Effector CD4-positive, alpha-beta T cell (primary cell): ENCODE measurements around the gene MCOLN1.
"Not testable (repeated sequence)": the region's sequence is repeated elsewhere in the genome, so short reads cannot be mapped to it uniquely, and the experiment has no call there.

ENCODE experiments used
- DNase-seq: peaks from one replicate; pipeline ENCODE4 v3.0.0-alpha.2; 2020

Gene MCOLN1

GRCh38 chr19:7544626-7545025, 22.2 kb downstream of the MCOLN1 start:
- DNase-seq: no peak

GRCh38 chr19:7545300-7545699, 22.9 kb downstream of the MCOLN1 start:
- no peak for DNase-seq

DNA sequence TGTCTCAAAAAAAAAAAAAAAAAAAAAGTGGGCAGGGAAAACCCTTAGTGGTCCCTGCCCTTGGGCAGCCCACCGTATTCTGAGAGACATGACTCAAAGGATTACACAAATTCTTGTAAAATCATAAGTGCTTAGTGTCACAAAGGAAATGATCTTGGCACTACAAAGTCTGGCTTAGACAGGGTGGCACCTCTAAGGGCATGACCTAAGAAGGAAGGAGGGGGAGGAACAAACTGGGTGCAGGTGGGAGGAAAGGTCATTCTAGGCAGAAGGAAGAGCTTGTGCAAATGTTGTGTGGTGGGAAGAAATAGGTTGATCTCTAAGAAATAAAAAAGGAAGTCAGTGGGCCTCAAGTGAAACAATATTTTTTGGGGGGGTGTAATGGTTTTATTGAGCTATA, 23.5 kb downstream of the MCOLN1 start:
- DNase-seq: no peak

DNA sequence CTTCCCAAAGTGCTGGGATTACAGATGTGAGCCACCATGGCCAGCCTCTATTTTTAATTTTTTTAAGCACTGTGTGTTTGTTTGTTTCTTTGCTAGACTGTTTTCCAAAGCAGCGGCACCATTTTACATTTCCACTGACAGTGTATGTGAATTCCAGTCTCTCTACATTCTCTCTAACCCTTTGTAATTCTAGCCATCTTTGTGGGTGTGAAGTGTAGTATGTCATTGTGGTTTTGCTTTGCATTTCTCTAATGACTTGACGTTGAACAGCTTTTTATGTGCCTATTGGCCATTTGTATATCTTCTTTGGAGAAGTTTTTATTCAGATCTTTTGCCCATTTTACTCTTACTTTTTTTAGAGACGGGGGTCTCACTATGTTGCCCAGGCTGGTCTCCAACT, 24.7 kb downstream of the MCOLN1 start:
- DNase-seq: no peak

GRCh38 chr19:7549429-7550148, 27.2 kb downstream of the MCOLN1 start:
- no peak for DNase-seq

GRCh38 chr19:7550169-7550770, 27.8 kb downstream of the MCOLN1 start:
- DNase-seq: no peak

DNA sequence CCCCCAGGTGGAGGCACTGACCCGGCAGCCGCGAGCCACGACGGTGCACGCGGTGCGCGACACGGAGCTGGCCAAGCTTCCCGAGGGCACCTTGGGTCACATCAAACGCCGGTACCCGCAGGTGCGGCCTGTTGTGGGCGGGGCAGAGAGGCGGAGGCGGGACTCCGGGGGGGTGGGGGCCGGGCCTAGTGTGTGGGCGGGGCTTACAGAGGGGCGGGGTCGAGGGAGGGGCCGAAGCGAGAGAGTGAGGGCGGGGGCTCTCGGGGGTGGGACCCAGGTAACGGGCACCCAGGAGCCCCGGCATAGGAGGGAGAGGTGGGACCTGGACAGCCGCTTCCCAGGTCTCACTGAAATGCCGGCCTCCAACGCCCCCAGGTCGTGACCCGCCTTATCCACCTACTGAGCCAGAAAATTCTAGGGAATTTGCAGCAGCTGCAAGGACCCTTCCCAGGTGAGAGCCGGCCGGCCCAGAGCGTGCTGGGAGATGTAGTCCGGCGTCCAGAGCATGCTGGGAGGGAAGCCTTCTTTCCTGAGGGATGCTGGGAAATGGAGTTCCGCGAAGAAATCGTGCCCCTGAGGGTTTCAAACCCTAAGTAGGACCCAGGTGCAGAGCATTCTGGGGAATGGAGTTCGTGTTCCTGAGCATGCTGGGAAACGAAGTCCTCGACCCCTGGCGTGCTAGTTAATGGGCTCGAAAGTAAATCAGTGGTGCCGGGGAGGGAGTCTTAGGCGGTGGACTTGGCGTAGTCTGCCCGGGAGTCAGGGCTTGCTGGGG, 28.8 kb downstream of the MCOLN1 start:
- no peak for DNase-seq

DNA sequence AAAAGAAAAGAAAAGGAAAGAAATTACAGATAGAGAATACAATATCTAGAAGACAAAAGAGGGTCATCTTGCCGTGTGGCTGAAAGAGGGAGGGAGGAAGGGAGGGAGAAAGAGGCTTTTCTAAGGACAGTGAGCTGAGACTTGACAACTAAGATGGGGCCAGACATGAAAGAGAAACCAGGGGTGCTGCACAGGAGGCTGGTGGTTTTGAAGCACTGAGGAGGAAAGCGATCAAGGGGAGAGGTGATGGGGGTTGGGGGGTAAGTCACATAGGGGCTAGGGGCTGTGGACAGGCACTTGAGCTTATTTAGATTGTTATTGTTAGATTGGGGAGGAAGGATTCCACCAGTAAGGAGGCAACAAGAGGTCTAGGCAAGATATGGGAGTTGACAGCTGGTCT, 30.4 kb downstream of the MCOLN1 start:
- no peak for DNase-seq

DNA sequence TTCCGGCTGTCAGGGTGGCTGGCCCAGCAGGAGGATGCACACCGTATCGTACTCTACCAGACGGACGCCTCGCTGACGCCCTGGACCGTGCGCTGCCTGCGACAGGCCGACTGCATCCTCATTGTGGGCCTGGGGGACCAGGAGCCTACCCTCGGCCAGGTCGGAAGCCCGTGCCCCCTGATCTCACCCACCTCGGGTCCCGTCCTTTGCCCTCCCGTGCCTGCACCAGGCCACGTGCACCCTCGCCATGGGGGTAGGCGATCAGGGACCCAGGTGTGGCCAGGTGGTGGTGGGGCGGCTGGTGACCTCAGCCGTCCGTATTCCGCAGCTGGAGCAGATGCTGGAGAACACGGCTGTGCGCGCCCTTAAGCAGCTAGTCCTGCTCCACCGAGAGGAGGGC, 32.1 kb downstream of the MCOLN1 start:
- no peak for DNase-seq

- DNase-seq: no peak
Measured at GRCh38 chr19:7554990-7555864, 32.8 kb downstream of the MCOLN1 start.

- DNase-seq: no peak
Measured at GRCh38 chr19:7556696-7557315, 34.4 kb downstream of the MCOLN1 start.

- no peak for DNase-seq
Measured at GRCh38 chr19:7558667-7559066, 36.2 kb downstream of the MCOLN1 start.

DNA sequence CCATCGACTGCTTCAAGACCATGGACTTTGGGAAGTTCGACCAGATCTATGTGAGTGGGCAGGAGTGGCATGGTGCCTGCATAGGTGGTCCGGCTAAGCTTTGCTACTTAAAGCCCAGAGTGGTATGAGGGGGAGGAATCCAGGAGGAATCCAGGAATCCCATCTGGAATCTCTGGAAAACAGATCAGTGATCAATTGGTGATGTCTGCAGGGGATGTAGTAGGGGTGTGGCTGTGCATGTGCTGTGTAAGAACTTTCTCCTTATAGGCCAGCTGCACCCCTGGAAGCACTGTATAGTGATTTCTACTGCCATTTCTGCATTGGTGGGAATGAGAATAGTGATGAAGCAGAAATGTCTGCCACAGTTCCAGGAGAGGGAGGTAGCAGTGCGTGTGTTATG, 36.7 kb downstream of the MCOLN1 start:
- DNase-seq: no peak

DNA sequence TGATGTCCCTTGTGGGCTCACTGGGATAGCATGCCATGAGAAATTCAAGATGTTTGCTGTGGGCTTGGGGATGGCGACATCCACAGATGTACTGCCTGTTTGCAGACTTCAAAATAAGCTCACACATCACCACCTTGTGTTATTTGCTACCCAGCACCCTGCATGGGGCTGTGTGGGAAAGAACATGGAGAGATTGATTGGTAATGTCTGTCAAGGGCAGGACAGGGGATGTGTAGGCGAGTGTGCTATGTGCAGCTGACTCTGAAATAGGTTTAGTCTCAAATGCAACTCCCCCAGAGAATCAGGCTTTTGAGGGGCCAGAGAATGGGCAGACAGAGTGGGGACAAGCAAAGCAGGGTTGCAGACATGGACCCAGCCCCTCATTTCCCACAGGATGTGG, 37.8 kb downstream of the MCOLN1 start:
- DNase-seq: no peak

GRCh38 chr19:7561325-7561724, 38.9 kb downstream of the MCOLN1 start:
- no peak for DNase-seq

DNA sequence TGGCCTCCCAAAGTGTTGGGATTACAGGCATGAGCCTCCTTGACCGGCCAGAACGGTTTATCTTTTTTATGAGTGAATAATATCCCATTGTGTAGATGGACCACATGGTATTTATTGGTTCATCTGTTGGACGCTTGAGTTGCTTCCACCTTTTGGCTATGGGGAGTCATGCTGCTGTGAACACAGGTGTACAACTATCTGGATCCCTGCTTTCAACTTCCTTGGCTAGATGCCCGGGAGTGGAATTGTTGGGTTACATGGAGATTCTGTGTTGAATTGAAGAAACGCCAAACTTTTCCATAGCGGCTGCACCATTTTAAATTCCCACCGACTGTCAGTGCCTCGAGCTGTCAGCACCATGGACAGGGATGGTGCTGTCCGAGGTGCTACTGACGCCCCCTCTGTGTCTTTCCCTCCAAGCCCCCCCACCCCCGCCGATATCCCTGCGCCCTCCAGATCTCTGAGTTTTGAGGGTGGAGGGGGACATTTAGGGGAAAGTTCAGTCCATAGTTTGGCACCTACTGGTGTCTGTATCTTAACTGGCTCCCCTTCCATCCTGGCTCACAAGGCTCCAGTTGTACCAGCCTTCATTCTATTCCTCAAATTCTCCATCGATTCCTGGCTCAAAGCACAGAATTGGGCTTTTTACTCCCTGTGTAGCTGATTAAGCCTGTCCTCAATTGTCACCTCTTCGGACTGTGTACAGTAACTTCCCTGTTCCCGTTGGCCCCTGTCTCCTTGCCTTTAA, 40.4 kb downstream of the MCOLN1 start:
- DNase-seq: no peak

DNA sequence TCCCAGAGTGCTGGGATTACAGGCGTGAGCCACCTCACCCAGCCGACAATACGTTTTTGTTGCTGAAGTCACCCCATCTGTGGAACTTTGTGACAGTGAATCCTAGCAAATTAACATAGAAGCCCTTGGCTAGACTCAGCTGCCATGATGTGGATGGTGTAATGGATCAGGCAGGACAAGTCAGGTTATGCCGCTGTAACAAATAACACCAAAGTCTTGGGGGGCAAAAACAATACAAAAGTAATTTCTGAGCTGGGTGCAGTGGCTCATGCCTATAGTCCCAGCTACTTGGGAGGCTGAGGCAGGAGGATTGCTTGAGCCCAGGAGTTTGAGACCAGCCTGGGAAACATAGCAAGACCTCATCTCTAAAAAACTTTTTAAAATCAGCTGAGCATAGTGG, 42.4 kb downstream of the MCOLN1 start:
- DNase-seq: no peak

DNA sequence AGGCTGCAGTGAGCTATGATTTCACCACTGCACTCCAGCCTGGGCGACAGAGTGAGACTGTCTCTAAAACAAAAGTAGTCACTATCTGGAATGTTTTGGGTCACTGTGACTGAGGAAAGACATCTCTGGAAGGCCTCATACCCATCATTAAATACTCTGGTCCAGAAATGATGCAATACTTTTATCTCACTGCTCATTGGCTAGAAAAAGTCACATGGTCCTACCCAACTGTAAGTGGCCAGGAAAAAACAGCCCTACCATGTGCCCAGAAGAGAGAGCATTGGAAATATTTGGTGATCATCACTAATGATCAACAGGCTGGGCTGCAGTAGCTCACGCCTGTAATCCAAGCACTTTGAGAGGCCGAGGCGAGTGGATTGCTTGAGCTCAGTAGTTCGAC, 42.9 kb downstream of the MCOLN1 start:
- no peak for DNase-seq

GRCh38 chr19:7570761-7571160, 48.3 kb downstream of the MCOLN1 start:
- no peak for DNase-seq

DNA sequence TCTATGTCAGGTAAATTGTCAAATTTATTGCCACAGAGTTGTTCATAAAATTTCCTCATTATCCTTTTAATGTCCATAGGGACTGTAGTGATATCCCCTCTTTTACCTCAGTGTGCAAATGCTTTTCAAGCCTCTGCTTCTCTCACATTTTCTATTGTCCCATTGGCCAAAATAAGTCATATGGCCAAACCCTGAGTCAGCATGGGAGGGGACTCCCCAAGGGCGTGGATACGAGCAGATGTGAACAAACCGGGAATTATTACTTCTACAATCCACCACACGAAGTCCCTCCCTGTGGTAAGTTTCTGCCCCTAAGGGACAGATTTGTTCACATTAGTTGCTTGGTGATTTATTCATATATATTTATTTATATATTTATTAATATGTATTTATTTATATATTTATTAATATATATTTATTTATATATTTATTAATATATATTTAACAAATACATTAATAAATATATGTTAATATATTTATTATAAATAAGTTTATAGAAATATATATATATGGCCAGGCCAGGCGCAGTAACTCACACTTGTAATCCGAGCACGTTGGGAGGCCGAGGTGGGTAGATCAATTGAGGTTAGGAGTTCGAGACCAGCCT, 53.1 kb downstream of the MCOLN1 start:
- DNase-seq: no peak

DNA sequence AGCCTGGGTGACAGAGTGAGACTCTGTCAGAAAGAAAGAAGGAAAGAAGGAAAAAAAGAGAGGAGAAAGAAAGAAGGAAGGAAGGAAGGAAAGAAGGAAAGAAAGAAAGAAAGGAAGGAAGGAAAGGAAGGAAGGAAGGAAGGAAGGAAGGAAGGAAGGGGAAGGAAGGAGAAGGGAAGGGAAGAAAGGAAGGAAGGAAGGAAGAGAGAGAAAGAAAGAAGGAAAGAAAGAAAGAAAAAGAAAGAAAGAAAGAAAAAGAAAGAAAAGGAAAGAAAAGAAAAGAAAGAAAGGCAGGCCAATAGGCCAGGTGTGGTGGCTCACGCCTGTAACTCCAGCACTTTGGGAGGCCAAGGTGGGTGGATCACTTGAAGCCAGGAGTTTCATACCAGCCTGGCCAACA, 55.0 kb downstream of the MCOLN1 start:
- not testable (repeated sequence) for DNase-seq
